GM10847 (cell line): ENCODE measurements around the gene SPTBN1.

Experiments used
- POLR2A ChIP-seq: IDR thresholded peaks from 2 replicates; pipeline ENCODE4 v1.6.1; 2011; ENCODE audit not compliant: insufficient read length; ENCODE audit errors: extremely low read depth

The SPTBN1 gene

DNA sequence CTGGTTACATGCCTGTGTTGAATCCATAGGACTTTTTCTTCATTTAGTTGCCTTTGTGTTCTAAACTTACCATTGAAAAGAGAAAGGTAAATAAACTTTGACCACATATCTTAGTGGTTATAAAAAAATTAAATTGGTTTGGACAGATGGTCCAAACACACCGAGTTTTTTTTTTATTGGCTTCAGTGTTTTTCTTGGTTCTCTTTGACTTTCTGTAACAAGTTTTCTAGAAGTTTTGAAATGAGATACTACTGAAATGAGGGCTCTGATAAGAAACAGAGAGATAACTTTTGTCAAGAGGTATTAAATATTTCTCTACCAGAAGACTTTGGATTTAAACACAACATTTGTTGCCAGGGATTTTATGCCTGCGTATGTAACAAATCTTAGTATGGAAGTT lies 20.7 kb downstream of the SPTBN1 start:
- TF ChIP-seq POLR2A, result no peak

DNA sequence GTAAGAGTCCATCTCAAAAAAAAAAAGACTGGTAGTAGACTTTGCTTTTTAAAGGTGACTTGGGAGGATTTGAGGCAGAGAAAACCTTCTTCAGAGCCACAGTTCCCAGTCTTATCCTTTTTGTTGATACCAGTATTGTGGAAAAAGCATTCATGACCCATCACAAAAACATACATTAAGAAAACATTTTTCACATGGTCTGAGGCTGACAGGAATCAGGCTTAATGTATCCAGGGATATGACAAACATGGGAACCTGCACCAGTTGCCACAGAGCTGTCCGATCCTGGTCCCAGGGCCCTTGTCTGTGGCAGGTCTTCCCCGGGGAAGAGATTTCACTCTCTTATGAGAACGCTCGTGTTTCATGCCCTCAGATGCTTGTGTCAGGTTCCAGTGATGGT lies 21.8 kb downstream of the SPTBN1 start:
- TF ChIP-seq POLR2A, result no peak

DNA sequence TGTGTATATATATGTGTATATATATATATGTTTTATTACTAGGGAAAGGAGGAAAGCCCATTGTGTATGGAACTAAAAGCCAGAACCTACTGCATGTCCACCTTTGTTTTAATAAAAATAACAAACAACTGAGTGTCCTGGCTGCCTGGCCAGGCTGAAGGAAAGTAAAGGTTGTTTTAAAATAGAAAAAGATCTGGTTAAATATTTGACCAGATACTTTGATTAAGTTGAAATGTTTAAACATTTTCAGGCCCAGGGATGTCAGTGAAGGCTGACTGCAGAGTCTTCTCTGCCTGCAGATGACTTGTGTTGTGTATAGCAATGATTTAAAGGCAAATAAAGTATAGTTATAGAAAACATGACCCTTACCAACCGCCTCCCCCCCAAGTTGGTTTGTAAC lies 22.8 kb downstream of the SPTBN1 start:
- no peak for TF ChIP-seq POLR2A

DNA sequence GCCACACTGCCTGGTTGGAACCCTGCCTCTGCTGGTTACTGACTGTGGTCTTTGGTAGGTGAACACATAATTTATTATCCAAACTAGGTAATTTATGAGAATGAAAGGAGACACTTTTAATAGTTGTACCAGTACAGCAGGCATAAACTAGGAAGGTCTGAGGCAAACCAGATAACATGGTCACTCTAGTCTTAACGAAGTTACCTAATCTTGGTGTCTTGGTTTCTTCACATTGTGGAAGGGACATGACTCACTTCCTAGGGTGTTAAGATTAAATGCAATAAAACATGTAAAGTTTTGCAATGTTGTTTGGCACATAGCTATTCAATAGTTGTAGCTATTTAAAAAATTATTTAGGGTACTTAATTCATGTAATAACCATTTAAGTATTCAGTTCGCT lies 23.3 kb downstream of the SPTBN1 start:
- no peak for TF ChIP-seq POLR2A

DNA sequence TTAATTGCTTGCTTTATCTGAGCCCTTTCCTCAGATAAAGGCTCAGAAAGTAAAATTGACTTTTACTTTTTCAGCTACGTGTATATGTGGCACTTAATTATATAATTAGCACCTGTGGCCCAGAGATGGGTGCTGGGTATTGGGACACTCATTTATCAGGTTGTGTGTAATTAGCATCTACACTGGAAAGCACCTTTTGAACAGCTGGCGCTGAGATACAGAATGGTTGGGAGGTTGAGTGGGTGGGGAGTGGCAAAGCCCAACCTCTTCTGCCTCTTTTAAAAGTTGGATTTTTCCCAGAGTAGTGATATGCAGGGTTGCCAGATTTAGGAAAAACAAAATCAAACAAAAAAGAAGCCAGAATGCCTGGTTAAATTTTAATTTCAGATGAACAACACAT lies 23.9 kb downstream of the SPTBN1 start:
- no peak for TF ChIP-seq POLR2A

DNA sequence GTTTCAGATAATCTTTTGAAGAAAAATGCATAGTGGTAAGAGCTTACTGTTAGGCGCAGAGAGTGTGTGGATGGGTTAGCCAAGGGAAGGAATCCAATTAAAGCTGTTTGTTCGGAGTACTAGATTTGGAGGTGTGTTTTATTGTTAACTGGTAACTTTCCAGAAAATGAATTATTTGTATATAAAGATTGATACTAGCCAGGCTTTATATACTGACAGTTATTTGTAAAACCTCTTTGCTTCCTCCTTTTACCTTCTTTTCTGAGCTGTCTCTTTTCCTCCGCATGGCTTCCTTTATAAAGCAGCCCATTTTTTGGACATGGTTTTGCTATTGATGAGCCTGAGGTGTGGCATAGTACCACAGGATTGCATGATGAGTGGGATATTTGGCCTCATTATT lies 25.6 kb downstream of the SPTBN1 start:
- TF ChIP-seq POLR2A, result no peak

DNA sequence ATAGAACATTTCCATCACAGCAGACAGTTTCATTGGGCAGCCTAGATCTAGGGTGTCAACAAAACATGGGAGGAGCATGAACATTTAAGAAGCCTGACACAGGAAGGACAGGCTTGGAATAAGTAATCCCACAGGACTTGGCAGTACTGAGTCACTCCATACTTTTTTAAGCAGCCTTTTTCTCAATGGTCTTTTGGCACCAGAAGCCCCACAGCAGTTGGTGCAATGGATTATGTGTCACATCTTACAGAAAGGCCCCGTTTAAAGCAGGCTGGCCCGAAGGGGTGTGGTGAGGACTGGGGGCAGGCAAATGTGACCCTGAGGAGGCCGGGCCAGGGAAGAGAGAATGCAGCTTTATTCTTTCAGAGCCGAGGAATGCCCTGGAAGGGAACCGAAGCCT lies 26.6 kb downstream of the SPTBN1 start:
- no peak for TF ChIP-seq POLR2A

DNA sequence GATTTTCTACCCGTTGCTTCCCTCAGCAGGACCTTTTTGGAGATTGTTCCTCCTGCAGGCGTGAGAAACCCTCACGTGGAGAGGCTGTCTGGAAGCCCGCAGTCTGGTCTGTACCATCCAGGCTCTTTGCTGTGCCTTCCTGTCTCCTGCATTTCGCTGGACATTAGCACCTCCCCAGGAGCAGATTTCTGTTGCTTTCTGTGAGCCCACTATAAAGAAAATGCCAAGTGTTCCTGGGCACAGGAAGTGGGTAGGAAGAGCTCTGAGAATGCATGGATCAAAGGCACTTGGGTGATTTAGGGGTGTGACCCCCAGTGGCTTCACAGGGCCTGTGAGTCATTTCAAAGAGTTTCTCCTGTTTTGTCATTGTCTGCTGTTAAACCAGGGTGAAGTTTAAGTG lies 27.3 kb downstream of the SPTBN1 start:
- no peak for TF ChIP-seq POLR2A

DNA sequence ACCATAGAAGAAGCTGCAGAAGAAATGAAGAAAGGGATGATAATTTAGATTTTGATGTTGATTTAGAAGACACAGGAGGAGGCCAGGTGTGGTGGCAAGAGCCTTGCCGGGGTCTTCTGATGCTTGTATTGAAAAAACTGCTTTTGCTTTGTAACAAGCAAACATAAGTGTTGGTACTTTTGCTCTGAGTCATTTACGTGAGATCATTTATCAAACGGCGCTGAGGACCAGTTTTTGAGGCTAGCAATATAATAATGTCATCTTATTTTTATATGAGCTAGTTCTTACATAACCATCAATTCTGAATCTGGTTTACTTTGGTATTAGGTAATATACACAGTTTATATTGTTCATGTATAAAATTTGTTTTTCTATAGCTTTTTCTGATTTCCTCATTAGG lies 30.6 kb downstream of the SPTBN1 start:
- no peak for TF ChIP-seq POLR2A

DNA sequence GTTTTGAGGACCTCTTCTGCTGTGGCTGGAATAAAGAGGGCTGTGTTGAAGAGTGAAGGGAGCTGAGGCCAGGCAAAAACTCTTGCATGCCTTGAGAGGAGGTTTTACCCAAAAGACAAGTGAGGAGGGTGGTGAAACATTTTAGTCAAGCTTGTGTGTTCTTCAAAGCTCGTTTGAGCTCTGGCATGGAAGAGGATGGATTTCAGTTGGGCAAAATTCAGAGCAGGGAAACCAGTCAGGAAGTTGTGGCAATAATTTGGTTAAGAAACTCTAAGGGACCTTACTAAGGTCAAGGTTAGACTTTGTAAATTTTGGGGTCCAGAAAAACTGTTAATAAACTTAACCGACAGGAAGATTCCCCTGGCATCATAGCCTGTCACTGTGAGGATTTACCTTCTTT lies 34.7 kb downstream of the SPTBN1 start:
- TF ChIP-seq POLR2A, result no peak

DNA sequence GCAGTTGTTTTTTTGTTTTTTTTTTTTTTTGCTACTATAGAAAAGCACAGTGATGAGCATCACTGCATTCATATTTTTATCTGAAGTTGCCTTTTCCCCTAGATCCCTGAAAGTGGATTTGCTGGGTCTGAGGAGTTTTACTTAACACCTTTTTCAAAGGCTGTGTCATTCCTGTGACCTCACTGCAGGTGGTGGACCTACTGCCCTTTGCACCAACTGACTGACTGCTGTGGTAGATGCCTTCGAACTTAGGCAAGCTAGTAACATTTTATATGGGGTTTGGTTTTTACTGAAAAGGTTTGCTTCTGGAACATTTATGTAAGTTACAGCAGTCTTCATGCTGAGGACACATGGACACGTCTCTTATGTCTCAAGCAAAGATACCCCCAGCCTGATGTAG lies 36.2 kb downstream of the SPTBN1 start:
- no peak for TF ChIP-seq POLR2A

DNA sequence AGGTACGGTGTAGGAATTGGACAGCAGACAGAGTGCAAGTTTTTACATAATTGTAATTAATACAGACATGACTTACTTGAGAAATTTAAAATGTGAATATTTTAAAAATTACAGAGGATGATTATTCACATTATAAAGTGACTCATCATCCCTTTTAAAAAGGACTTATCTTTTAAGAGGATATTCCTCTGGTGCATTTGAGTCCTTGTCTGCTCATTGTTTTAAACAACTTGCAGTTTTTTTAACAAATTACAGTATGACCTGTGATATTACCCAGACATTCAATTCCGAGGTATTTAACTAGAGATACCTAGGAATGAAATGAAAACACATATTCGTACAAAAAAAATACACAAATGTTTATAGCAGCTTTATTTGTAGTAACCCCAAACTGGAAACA lies 38.0 kb downstream of the SPTBN1 start:
- no peak for TF ChIP-seq POLR2A

DNA sequence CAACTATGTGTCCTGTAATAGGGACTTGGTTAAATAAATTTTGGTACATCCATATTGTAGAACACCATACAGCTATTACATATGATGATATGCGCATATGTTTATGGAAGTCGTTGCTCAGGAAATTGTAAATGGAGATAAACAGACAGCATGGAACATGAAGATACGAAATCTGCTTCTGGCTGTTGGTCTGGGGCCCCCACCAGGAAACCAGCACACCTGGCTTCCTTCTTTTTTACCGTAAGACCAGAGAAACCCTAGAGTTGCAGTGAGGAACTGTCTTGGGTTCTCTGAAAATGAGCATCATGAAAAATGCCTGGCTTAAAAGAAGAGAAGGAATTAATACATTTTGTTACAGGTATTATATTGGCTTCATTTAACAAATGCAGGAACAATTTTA lies 40.8 kb downstream of the SPTBN1 start:
- no peak for TF ChIP-seq POLR2A

DNA sequence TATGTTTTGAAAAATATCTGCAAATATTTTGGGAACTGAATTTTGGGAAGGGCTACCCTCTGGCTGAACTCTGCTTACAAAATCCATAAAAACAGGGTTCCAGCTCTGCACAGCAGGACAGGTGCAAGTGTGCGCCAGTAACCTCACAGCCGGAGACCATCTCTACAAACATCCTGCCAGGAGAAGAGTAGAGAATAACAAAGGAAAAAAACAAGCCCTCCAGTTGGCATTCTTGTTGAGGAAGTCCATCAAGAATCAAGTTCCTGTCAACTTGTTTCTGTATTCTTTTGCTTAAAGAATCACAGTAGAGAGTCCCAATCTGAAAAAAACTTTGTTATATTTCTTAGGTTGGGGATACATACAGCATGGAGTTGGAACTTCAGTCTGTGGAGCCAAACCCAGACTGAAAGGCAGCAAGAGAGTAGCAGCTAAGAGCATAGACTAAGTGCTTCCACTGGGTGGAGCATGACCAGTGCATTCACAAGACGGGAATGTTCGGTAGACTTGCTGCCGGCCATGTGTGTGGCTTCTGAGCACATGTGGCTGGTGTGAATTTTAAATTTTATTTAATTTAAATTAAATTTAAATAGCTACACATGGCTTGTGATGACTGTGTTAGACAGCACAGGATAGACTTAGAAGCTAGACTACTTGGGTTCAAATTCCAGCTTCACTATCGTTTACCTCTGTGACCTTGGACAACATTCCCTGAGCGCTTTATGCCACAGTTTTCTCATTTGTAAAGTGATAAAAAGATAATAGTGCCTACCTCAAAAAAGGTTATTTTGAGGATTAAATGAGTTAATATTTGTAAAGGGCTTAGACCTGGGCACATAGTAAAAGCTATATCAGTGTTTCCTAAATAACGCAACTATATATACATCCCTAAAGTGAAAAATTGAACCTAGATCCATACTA lies 41.9 kb downstream of the SPTBN1 start:
- TF ChIP-seq POLR2A, result no peak

DNA sequence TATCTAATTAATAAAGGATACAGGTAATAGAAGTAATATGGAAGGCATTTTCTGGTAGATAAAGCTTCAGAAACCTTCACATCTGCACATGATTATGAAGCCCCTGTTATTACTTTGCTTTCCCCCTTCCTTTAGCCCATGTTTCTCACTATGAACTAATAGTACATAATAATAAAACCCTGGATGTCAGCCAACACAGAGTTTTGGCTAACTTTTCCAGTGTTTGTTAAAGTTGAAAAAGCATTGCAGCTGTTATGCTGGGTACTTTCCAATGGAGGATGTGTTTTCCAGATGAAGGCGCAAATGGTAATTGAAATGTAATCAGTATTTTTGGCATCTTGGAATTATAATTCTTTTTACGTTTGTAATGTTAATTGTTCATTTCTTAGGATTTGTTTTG lies 43.5 kb downstream of the SPTBN1 start:
- TF ChIP-seq POLR2A, result no peak

DNA sequence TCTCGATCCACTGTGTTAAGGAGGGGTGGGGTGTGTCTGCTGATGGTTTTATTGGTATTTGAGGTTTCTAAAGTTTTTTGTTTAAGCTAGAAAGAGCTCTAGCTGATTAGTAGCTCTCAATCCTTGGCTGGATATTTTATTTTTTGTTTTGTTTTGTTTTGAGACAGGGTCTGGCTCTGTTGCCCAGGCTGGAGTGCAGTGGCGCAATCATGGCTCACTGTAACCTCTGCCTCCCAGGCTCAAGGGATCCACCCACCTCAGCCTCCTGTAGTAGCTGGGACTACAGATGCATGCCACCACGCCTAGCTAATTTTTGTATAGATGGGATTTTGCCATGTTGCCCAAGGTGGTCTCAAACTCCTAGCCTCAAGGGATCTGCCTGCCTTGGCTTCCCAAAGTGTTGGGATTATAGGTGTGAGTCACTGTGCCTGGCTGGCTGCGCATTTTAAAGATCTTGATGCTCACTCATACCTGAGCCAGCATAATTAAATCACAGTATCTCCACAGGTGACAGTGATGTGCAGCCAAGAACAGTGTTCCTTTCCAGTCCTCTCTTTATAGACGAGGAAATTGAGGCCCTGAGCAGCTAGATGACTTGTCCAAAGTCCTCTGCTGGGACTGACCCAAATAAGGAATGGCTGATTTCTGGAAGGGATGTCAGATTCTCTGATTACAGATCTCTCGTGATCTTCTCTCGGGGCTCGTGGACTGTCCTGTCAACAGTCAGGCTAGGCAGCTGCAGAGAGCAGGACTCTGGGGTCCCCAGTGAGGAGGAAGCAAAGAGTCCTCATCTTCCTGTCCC lies 44.5 kb downstream of the SPTBN1 start:
- TF ChIP-seq POLR2A, result no peak

DNA sequence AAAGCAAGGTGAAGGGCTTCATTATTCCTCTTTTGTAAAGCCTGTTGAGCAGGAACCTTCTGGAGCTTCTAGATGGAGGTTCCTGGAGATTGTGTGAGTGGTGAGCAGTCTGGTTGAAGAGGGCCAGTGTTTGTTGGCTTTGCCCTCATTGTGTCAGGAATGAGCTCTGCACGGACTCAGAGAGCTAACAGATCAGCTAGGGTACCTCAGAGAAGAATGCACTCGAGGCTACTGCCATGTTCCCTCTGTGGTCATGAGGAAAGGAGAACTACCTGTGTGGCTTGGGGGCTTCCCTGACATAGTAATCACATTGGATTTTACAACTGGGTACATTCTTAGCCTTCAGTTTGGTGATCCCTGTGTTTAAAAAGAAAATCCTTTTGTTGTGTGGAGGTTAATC lies 46.6 kb downstream of the SPTBN1 start:
- no peak for TF ChIP-seq POLR2A

DNA sequence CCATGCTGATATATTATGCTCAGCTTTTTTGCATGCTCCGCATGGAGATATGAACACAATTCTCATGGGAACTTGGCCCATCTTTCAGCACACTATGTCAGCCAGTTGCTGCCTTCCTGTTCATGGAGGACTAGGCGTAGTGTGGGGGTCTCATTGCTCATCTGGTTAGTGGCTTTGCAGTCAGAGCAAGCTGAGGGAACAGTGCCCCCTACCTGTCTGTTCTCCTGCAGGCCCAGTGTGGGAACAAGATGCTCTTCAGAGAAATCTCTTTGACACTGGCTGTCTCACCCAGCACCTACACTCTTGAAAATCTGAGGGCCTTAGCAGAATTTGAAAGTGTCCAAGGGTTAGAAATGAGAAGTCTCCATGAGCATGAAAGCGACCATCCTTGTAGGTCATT lies 47.1 kb downstream of the SPTBN1 start:
- TF ChIP-seq POLR2A, result no peak
